GM12878 (cell line): ENCODE results near the gene LST1. TPM values are rescaled to one million over a fixed set of nuclear protein-coding genes. Genes with fewer than 3 reads are reported as not detected.

Experiments used
- ATAC-seq: fragments of 200-7000 bp; cut with Tn5 transposase; 3 replicates; pipeline ENCODE4 v1.9.1; 2020; ENCODE audit warnings: mild to moderate bottlenecking, moderate library complexity
- BruUV-seq: library from RNA; stranded (reverse); fragments of 400-500 nt; replicated peaks from 2 replicates; lab custom pipeline; 2021; lab: Mats Ljungman, UMichigan
- CTCF ChIA-PET: fragments of 300-600 bp; sonication (Branson Sonifier 250); formaldehyde crosslinking; extraction: SDS; loops from one replicate; lab custom pipeline; 2021; ENCODE audit warnings: inconsistent platforms; lab: Yijun Ruan, JAX
- POLR2A ChIA-PET: fragments of 350-600 bp; formaldehyde crosslinking; extraction: SDS; loops from one replicate; lab custom pipeline; 2021; ENCODE audit warnings: inconsistent platforms; lab: Charles Lee
- RAD21 ChIA-PET: fragments of 300-600 bp; sonication (Branson Sonifier 250); formaldehyde crosslinking; loops from one replicate; lab custom pipeline; 2023; ENCODE audit warnings: antibody characterized with exemption; ENCODE audit not compliant: unreplicated experiment; lab: Charles Lee
- SMC1A ChIA-PET: fragments of 300-600 bp; sonication (Branson Sonifier 250); formaldehyde crosslinking; loops from one replicate; lab custom pipeline; 2023; ENCODE audit not compliant: unreplicated experiment, uncharacterized antibody; lab: Charles Lee
- DNase-seq: peaks from one replicate; pipeline ENCODE4 v3.0.0-alpha.2; 2011; ENCODE audit warnings: low read depth, low spot score
- FAIRE-seq: peaks from 3 replicates; lab custom pipeline; 2011; peaks lifted over from hg19 to GRCh38; lab: Jason Lieb, UNC
- H2AFZ ChIP-seq: 2 replicates; pipeline ENCODE4 v1.6.0; 2011; ENCODE audit warnings: low read depth, low read length, control low read depth; ENCODE audit not compliant: control insufficient read depth
- H3K27ac ChIP-seq: 2 replicates; pipeline ENCODE4 v1.5.1; 2011; ENCODE audit warnings: control low read depth; ENCODE audit not compliant: control insufficient read depth, insufficient read depth
- H3K27me3 ChIP-seq, 2 experiments: replicated peaks in 1 of 2; 2 replicates each; pipeline versions ENCODE4 v1.6.0 to v1.6.1; 2011; ENCODE audit warnings: low read length in 1 of 2; ENCODE audit not compliant: control insufficient read depth in 2 of 2, insufficient read depth in 2 of 2
- H3K36me3 ChIP-seq, 2 experiments: 2 replicates each; pipeline ENCODE4 v1.5.1; 2011; ENCODE audit warnings: low read length in 1 of 2; ENCODE audit not compliant: control insufficient read depth in 2 of 2, insufficient read depth in 2 of 2
- H3K4me1 ChIP-seq: 2 replicates; pipeline ENCODE4 v1.6.1; 2011; ENCODE audit warnings: mild to moderate bottlenecking, low read length, moderate library complexity, mixed read lengths; ENCODE audit not compliant: control insufficient read depth, insufficient read depth
- H3K4me2 ChIP-seq: 2 replicates; pipeline ENCODE4 v1.6.0; 2011; ENCODE audit warnings: control low read depth; ENCODE audit not compliant: control insufficient read depth, insufficient read depth
- H3K4me3 ChIP-seq: fragments of 200-600 bp; sonication (generic); 2 replicates; pipeline ENCODE4 v1.5.1; 2016
- H3K79me2 ChIP-seq: 2 replicates; pipeline ENCODE4 v1.6.0; 2011; ENCODE audit warnings: low read length; ENCODE audit not compliant: control insufficient read depth, insufficient read depth
- H3K9ac ChIP-seq: 2 replicates; pipeline ENCODE4 v1.8.0; 2011; ENCODE audit warnings: low read length, control low read depth, mixed read lengths; ENCODE audit not compliant: control insufficient read depth, insufficient read depth
- H3K9me3 ChIP-seq: replicated peaks from 3 replicates; pipeline ENCODE4 v1.5.1; 2011; ENCODE audit warnings: mild to moderate bottlenecking, low read length; ENCODE audit not compliant: control insufficient read depth, insufficient read depth
- H4K20me1 ChIP-seq: 2 replicates; pipeline ENCODE4 v1.6.0; 2011; ENCODE audit not compliant: control insufficient read depth, insufficient read depth
- GABPA ChIP-seq: IDR thresholded peaks from 2 replicates; pipeline ENCODE4 v1.6.1; 2014; ENCODE audit warnings: antibody characterized with exemption, low read depth, mild to moderate bottlenecking, inconsistent platforms
- HDGF ChIP-seq: fragments of 450-650 bp; IDR thresholded peaks from 2 replicates; pipeline ENCODE4 v1.6.1; 2016; ENCODE audit warnings: antibody characterized with exemption
- LARP7 ChIP-seq: fragments of 450-650 bp; IDR thresholded peaks from 2 replicates; pipeline ENCODE4 v1.6.1; 2017; ENCODE audit warnings: mild to moderate bottlenecking
- MLLT1 ChIP-seq: fragments of 450-650 bp; IDR thresholded peaks from 2 replicates; pipeline ENCODE4 v1.6.1; 2016; ENCODE audit warnings: mild to moderate bottlenecking
- POLR2A ChIP-seq: IDR thresholded peaks from 2 replicates; pipeline ENCODE4 v1.6.1; 2011; ENCODE audit warnings: low read depth, mild to moderate bottlenecking, low read length
- PRDM15 ChIP-seq: fragments of 450-650 bp; formaldehyde crosslinking; IDR thresholded peaks from 2 replicates; pipeline ENCODE4 v1.4.0; 2020; ENCODE audit warnings: mild to moderate bottlenecking, moderate library complexity
- RFX5 ChIP-seq: IDR thresholded peaks from 2 replicates; pipeline ENCODE4 v1.6.1; 2011; ENCODE audit warnings: low read depth, low read length, improper control_type of control experiment
- SMC3 ChIP-seq: IDR thresholded peaks from 2 replicates; pipeline ENCODE4 v1.6.1; 2011; ENCODE audit warnings: low read length, improper control_type of control experiment, borderline replicate concordance
- WRNIP1 ChIP-seq: IDR thresholded peaks from 2 replicates; pipeline ENCODE4 v1.6.1; 2011; ENCODE audit warnings: low read depth, low read length, improper control_type of control experiment, borderline replicate concordance
- ZBTB33 ChIP-seq: fragments of 450-650 bp; IDR thresholded peaks from 2 replicates; pipeline ENCODE4 v1.6.1; 2017; ENCODE audit warnings: mild to moderate bottlenecking
- WGBS: methylation state at CpG from one replicate; pipeline ENCODE4 v1.1.6; 2016; ENCODE audit warnings: low lambda C conversion rate; ENCODE audit not compliant: insufficient replicate concordance, insufficient coverage; ENCODE audit errors: missing lambda C conversion rate; 5-methylcytosine and 5-hydroxymethylcytosine counted together
- in situ Hi-C: fragments of 300-500 bp; cut with MboI; formaldehyde crosslinking; loops from 9 replicates; pipeline ENCODE4 v1.14.3; 2018; ENCODE audit warnings: mixed read lengths
- intact Hi-C: fragments of 100-400 bp; cut with micrococcal nuclease; formaldehyde crosslinking; loops from one replicate; pipeline ENCODE4 v1.14.2; 2022; ENCODE audit not compliant: unreplicated experiment
- polyA plus RNA-seq, 11 experiments: library from polyadenylated mRNA; depleted of rRNA in 4 of 11; unstranded in 6 of 11; stranded (reverse) in 5 of 11; fragments of >200 nt; fragmentation: Nextera tagmentation in 4 of 11; fragmentation: Illumina TruSeq in 1 of 11; extraction: Ambion mirVana in 4 of 11; extraction: Trizol in 1 of 11; gene quantifications; 1 replicate in 1 of 11; 2 replicates in 10 of 11; pipeline versions ENCODE4 v1.2.1 to v1.2.3, GENCODE V29; 2011 to 2016; ENCODE audit warnings: inconsistent platforms in 2 of 11, missing spikeins in 2 of 11, low read depth in 1 of 11
- total RNA-seq, 4 experiments: library from RNA; depleted of rRNA in 3 of 4; stranded (reverse); fragments of >200 nt in 3 of 4; fragmentation: Illumina TruSeq in 1 of 4; extraction: Trizol in 1 of 4; gene quantifications; 2 replicates each; pipeline versions ENCODE4 v1.2.1 to v1.2.3, GENCODE V29; 2013 to 2021

Gene LST1
- total and polyA plus RNA-seq, 10 of the 15 experiments (the other 5 are each of a cell fraction or from before 2014, with no cell fraction given): 4.1 to 35.5 (median 16.4) TPM

GRCh38 chr6:31547727-31548543, 38.1 kb upstream of the LST1 start:
- RAD21 ChIA-PET: interaction anchor here (0.6 to 16.9 kb wide), 11 partner anchors 11 to 283 kb away, joined by 3 to 668 read pairs (median 5); partner anchors contain the start of genes BAG6, LSM2, LST1 and LTB
- no peak for FAIRE-seq
- TF ChIP-seq POLR2A (peak; percentile 17; the same call in 1 of the 2 replicates), WRNIP1 (no peak), LARP7 (peak; percentile 54; the same call in 1 of the 2 replicates), HDGF (0 out of 2 replicates have a peak, but pooled peaks have one; percentile 21), SMC3 (0 out of 2 replicates have a peak, but pooled peaks have one; percentile 1), MLLT1 (peak; percentile 98), RFX5 (0 out of 2 replicates have a peak, but pooled peaks have one; percentile 4), PRDM15 (CRISPR knock-in tag) (no peak), GABPA (no peak), ZBTB33 (peak; percentile 89; the same call in 1 of the 2 replicates)
- Histone ChIP-seq H3K36me3 (no peaks in the 10 kb centered on the region; a peak in 1 of 4 replicates), H4K20me1 (no peaks in the 10 kb centered on the region), H3K4me2 (peak overlapping the region; percentile 70), H3K4me1 (peaks cover 23% of the 10 kb centered on the region; the same call in 1 of the 2 replicates), H2AFZ (no peak overlapping the region), H3K27me3 (no peaks in the 10 kb centered on the region), H3K4me3 (peak overlapping the region; percentile 68), H3K27ac (peak overlapping the region; percentile 64), H3K79me2 (peaks cover 16% of the 10 kb centered on the region), H3K9me3 (no peaks in the 10 kb centered on the region), H3K9ac (peak overlapping the region; percentile 58)
- POLR2A ChIA-PET: interaction anchor here (0.6 to 8.5 kb wide), 17 partner anchors 8 to 424 kb away, joined by 3 to 164 read pairs (median 4); partner anchors contain the start of genes CSNK2B, DXO, LST1 and LTA
- intact Hi-C loops (loop anchor here (2.0 to 10.0 kb wide), 2 partner anchors 105 to 357 kb away; partner anchors contain the start of genes BAG6 and ZBTB12), in situ Hi-C loops (loop anchor here (5.0 to 10.0 kb wide), 2 partner anchors 49 to 287 kb away; no protein-coding TSS in a partner anchor)
- DNase-seq: no peak
- BruUV-seq: TSS peak; percentile 73
- SMC1A ChIA-PET: interaction anchor here (0.6 to 34.7 kb wide), 11 partner anchors 8 to 284 kb away, joined by 3 to 1989 read pairs (median 4); partner anchors contain the start of genes AIF1, BAG6, LST1 and LTA
- ATAC-seq: no peak
- CTCF ChIA-PET: interaction anchor here (0.7 to 34.8 kb wide), 13 partner anchors 10 to 191 kb away, joined by 3 to 2098 read pairs (median 4); partner anchors contain the start of genes LST1, LTB, NCR3 and TNF
- 80% methylated on average over 24 of the region's 24 CpGs for WGBS
